MM.1S (cell line): Measurements from ENCODE around the gene ARID3B.

Experiments used
- DNase-seq: peaks from one replicate; pipeline ENCODE4 v3.0.0-alpha.2; 2015
- H2AFZ ChIP-seq: fragments of 300-600 bp; sonication (generic); 2 replicates; pipeline ENCODE4 v1.6.0; 2016; ENCODE audit warnings: antibody characterized with exemption, low read length
- H3F3A ChIP-seq: fragments of 300-600 bp; sonication (generic); 2 replicates; pipeline ENCODE4 v1.6.1; 2016; ENCODE audit warnings: mild to moderate bottlenecking, antibody characterized with exemption, low read length, moderate library complexity, mixed read lengths; ENCODE audit not compliant: insufficient read depth
- H3K27ac ChIP-seq: fragments of 300-600 bp; sonication (generic); 2 replicates; pipeline ENCODE4 v1.5.1; 2016; ENCODE audit warnings: mild to moderate bottlenecking, low read length
- H3K27me3 ChIP-seq: fragments of 300-600 bp; sonication (generic); replicated peaks from 2 replicates; pipeline ENCODE4 v1.6.0; 2016; ENCODE audit warnings: low read length; ENCODE audit not compliant: insufficient read depth
- H3K36me3 ChIP-seq: fragments of 300-600 bp; sonication (generic); replicated peaks from 2 replicates; pipeline ENCODE4 v1.6.1; 2016; ENCODE audit warnings: mild to moderate bottlenecking, low read length, mixed read lengths; ENCODE audit not compliant: insufficient read depth
- H3K4me1 ChIP-seq: fragments of 300-600 bp; sonication (generic); 2 replicates; pipeline ENCODE4 v1.6.1; 2016; ENCODE audit warnings: low read length, mixed read lengths
- H3K4me2 ChIP-seq: fragments of 300-600 bp; sonication (generic); 2 replicates; pipeline ENCODE4 v1.6.0; 2016; ENCODE audit warnings: low read depth, low read length
- H3K4me3 ChIP-seq: fragments of 300-600 bp; sonication (generic); 2 replicates; pipeline ENCODE4 v1.5.1; 2016; ENCODE audit warnings: low read length, mixed read lengths
- H3K79me2 ChIP-seq: fragments of 300-600 bp; sonication (generic); 2 replicates; pipeline ENCODE4 v1.6.1; 2016; ENCODE audit warnings: mixed run types, low read length, mixed read lengths
- H3K9ac ChIP-seq: fragments of 300-600 bp; sonication (generic); 2 replicates; pipeline ENCODE4 v1.6.1; 2016; ENCODE audit warnings: low read length, mixed read lengths
- H3K9me2 ChIP-seq: fragments of 300-600 bp; sonication (generic); replicated peaks from 2 replicates; pipeline ENCODE4 v1.6.1; 2016; ENCODE audit warnings: mild to moderate bottlenecking, low read length, mixed read lengths; ENCODE audit not compliant: insufficient read depth
- H3K9me3 ChIP-seq: fragments of 300-600 bp; sonication (generic); replicated peaks from 2 replicates; pipeline ENCODE4 v1.6.1; 2016; ENCODE audit warnings: mild to moderate bottlenecking, low read length, mixed read lengths; ENCODE audit not compliant: insufficient read depth
- H4K20me1 ChIP-seq: fragments of 300-600 bp; sonication (generic); 2 replicates; pipeline ENCODE4 v1.6.1; 2016; ENCODE audit warnings: mild to moderate bottlenecking, low read length, moderate library complexity, mixed read lengths; ENCODE audit not compliant: insufficient read depth
- CTCF ChIP-seq: fragments of 300-600 bp; sonication (generic); IDR thresholded peaks from 2 replicates; pipeline ENCODE4 v1.5.1; 2016; ENCODE audit warnings: antibody characterized with exemption, low read length, mixed read lengths
- EZH2 ChIP-seq: fragments of 300-600 bp; sonication (generic); optimal IDR thresholded peaks from 2 replicates; pipeline ENCODE3; 2017; ENCODE audit warnings: low read depth, mild to moderate bottlenecking, antibody characterized with exemption, low read length, mixed read lengths
- EZH2phosphoT487 ChIP-seq: fragments of 300-600 bp; sonication (generic); IDR thresholded peaks from 2 replicates; pipeline ENCODE4 v1.6.1; 2018; ENCODE audit warnings: antibody characterized with exemption, low read length

ARID3B gene

GRCh38 chr15:74564182-74564581 is 23.2 kb downstream of the ARID3B start:
- Histone ChIP-seq H2AFZ (no peak overlapping the region), H4K20me1 (peaks cover 53% of the 10 kb centered on the region), H3K9me3 (no peaks in the 10 kb centered on the region), H3K4me2 (no peak overlapping the region), H3K27me3 (no peaks in the 10 kb centered on the region), H3K27ac (no peak overlapping the region), H3K9ac (no peak overlapping the region), H3K4me1 (no peaks in the 10 kb centered on the region), H3K4me3 (no peak overlapping the region), H3K9me2 (no peaks in the 10 kb centered on the region), H3F3A (no peaks in the 10 kb centered on the region), H3K36me3 (peaks cover 17% of the 10 kb centered on the region; the same call in 1 of the 2 replicates), H3K79me2 (peaks cover 100% of the 10 kb centered on the region)
- no peak for DNase-seq
- TF ChIP-seq EZH2phosphoT487 (no peak), EZH2 (no peak), CTCF (no peak)

GRCh38 chr15:74565381-74566085 is 24.5 kb downstream of the ARID3B start:
- H3K4me1 ChIP-seq = no peaks in the 10 kb centered on the region
- TF ChIP-seq EZH2 = no peak
- no peak for TF ChIP-seq CTCF
- TF ChIP-seq EZH2phosphoT487 = no peak
- H2AFZ ChIP-seq = no peak overlapping the region
- peaks cover 17% of the 10 kb centered on the region; the same call in 1 of the 2 replicates for H3K36me3 ChIP-seq
- H3K27me3 ChIP-seq = no peaks in the 10 kb centered on the region
- no peaks in the 10 kb centered on the region for H3F3A ChIP-seq
- no peak overlapping the region for H3K9ac ChIP-seq
- no peak for DNase-seq
- no peak overlapping the region for H3K4me2 ChIP-seq
- H3K79me2 ChIP-seq = peaks cover 100% of the 10 kb centered on the region
- peaks cover 48% of the 10 kb centered on the region for H4K20me1 ChIP-seq
- no peaks in the 10 kb centered on the region for H3K9me2 ChIP-seq
- no peak overlapping the region for H3K27ac ChIP-seq
- H3K9me3 ChIP-seq = no peaks in the 10 kb centered on the region
- H3K4me3 ChIP-seq = no peak overlapping the region

GRCh38 chr15:74568594-74568993 is 27.6 kb downstream of the ARID3B start:
- H3K4me1 ChIP-seq = no peaks in the 10 kb centered on the region
- H3K4me3 ChIP-seq = no peak overlapping the region
- no peak overlapping the region for H3K9ac ChIP-seq
- TF ChIP-seq CTCF = no peak
- no peak for TF ChIP-seq EZH2phosphoT487
- TF ChIP-seq EZH2 = no peak
- peaks cover 18% of the 10 kb centered on the region; the same call in 1 of the 2 replicates for H3K36me3 ChIP-seq
- no peaks in the 10 kb centered on the region for H3F3A ChIP-seq
- no peak overlapping the region for H3K4me2 ChIP-seq
- H3K27me3 ChIP-seq = no peaks in the 10 kb centered on the region
- peaks cover 99% of the 10 kb centered on the region for H3K79me2 ChIP-seq
- no peaks in the 10 kb centered on the region for H3K9me3 ChIP-seq
- H3K27ac ChIP-seq = no peak overlapping the region
- no peak for DNase-seq
- H4K20me1 ChIP-seq = peaks cover 25% of the 10 kb centered on the region; the same call in 1 of the 2 replicates
- no peaks in the 10 kb centered on the region for H3K9me2 ChIP-seq
- no peak overlapping the region for H2AFZ ChIP-seq
